Endothelial cell of umbilical vein (primary cell): Measurements from ENCODE around the gene EHD2.

Source experiments
- CTCF ChIP-seq, 2 donors: IDR thresholded peaks; 1 replicate in 1 of 2; 2 replicates in 1 of 2; pipeline ENCODE4 v1.5.1; 2011; ENCODE audit warnings: low read length in 2 of 2, mild to moderate bottlenecking in 2 of 2, moderate library complexity in 2 of 2, control low read depth in 1 of 2, inconsistent platforms in 1 of 2, low read depth in 1 of 2; ENCODE audit not compliant: insufficient read depth in 1 of 2; ENCODE audit errors: extremely low read depth in 1 of 2
- JUN ChIP-seq: IDR thresholded peaks from 2 replicates; pipeline ENCODE4 v1.6.1; 2011; ENCODE audit warnings: borderline replicate concordance, low read depth; ENCODE audit not compliant: insufficient read length, insufficient read depth

DNA sequence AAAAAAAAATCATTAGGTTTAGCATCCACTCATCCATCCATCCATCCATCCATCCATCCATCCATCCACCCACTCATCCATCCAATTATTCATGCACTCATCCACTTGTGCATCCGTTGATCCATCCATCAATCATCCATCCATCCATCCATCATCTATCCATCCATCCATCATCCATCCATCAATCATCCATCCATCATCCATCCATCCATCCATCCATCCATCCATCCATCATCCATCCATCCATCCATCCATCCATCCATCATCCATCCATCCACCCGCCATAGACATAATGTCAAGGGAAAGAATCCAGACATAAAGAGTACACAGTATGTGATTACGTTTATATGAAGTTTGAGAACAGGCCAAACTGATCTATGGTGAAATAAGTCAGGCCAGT, 56.3 kb downstream of the EHD2 start:
- TF ChIP-seq CTCF (IDR thresholded peaks at IDR 0.05; ENCODE audit: extremely low read depth in 1 of 2, insufficient read depth in 1 of 2, low read depth in 1 of 2, low read length in 2 of 2) (no peak), JUN (no peak)
